Rectal smooth muscle tissue (tissue), 1 donor: ENCODE results near the gene ATP6V0B.

ENCODE experiments used
- H3K27ac ChIP-seq: one replicate; pipeline ENCODE4 v1.7.0; 2013; ENCODE audit warnings: low read depth, low read length, inconsistent platforms
- H3K27me3 ChIP-seq: one replicate; pipeline ENCODE4 v1.7.0; 2013; ENCODE audit warnings: low read length; ENCODE audit not compliant: control insufficient read depth, insufficient read depth
- H3K36me3 ChIP-seq: one replicate; pipeline ENCODE4 v1.7.0; 2013; ENCODE audit warnings: low read length; ENCODE audit not compliant: control insufficient read depth, insufficient read depth
- H3K4me1 ChIP-seq: one replicate; pipeline ENCODE4 v1.7.0; 2013; ENCODE audit warnings: low read length; ENCODE audit not compliant: control insufficient read depth, insufficient read depth
- H3K4me3 ChIP-seq: one replicate; pipeline ENCODE4 v1.7.0; 2013; ENCODE audit warnings: low read length
- H3K9ac ChIP-seq: one replicate; pipeline ENCODE4 v1.7.0; 2013; ENCODE audit warnings: low read length

ATP6V0B gene

GRCh38 chr1:43936431-43937151, 38.2 kb upstream of the ATP6V0B start:
- H3K27me3 ChIP-seq, result no peaks in the 10 kb centered on the region
- peak overlapping the region; percentile 44 for H3K4me3 ChIP-seq
- H3K4me1 ChIP-seq, result peaks cover 3% of the 10 kb centered on the region
- no peak overlapping the region for H3K9ac ChIP-seq
- no peaks in the 10 kb centered on the region for H3K36me3 ChIP-seq
- H3K27ac ChIP-seq, result no peak overlapping the region

DNA sequence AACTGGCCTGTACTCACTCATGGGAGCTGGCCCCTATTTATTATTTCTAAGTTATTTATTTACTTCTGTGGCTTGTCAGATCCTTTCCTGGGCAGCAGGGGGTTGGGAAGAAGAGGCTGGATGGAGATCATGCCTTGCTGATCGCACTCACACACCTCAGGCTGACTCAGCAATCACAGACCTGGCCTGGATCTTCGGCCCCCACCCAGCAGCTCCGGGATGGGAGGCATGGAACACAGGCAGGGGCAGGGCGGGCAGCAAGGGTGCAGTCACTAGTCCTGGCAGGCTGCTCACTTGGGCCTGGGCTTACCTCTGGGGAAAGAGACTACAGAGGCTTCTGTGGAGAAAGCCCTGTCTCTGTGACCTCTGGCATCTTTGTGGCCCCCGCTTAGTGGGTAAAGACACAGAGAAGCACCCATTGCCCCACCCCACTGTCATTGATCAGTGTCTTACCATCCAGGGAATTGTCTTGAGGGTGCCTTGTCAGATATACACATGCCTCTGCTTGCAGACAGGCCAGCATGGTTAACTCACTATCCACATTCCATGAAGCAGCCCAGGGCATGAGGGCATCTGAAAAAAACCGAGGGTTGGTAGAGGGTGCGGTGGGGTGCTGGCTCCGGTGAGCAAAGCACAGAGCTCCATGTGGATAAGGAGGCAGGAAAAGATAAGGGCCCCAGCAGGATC, 37.4 kb upstream of the ATP6V0B start:
- Histone ChIP-seq H3K4me3 (no peak overlapping the region), H3K9ac (no peak overlapping the region), H3K27me3 (no peaks in the 10 kb centered on the region), H3K4me1 (peaks cover 3% of the 10 kb centered on the region), H3K27ac (no peak overlapping the region), H3K36me3 (no peaks in the 10 kb centered on the region)

- H3K9ac ChIP-seq, result no peak overlapping the region
- no peak overlapping the region for H3K27ac ChIP-seq
- no peak overlapping the region for H3K4me3 ChIP-seq
- H3K27me3 ChIP-seq, result no peaks in the 10 kb centered on the region
- H3K4me1 ChIP-seq, result peaks cover 3% of the 10 kb centered on the region
- peaks cover 4% of the 10 kb centered on the region for H3K36me3 ChIP-seq
These were observed 36.4 kb upstream of the ATP6V0B start for GRCh38 chr1:43938383-43938782.

DNA sequence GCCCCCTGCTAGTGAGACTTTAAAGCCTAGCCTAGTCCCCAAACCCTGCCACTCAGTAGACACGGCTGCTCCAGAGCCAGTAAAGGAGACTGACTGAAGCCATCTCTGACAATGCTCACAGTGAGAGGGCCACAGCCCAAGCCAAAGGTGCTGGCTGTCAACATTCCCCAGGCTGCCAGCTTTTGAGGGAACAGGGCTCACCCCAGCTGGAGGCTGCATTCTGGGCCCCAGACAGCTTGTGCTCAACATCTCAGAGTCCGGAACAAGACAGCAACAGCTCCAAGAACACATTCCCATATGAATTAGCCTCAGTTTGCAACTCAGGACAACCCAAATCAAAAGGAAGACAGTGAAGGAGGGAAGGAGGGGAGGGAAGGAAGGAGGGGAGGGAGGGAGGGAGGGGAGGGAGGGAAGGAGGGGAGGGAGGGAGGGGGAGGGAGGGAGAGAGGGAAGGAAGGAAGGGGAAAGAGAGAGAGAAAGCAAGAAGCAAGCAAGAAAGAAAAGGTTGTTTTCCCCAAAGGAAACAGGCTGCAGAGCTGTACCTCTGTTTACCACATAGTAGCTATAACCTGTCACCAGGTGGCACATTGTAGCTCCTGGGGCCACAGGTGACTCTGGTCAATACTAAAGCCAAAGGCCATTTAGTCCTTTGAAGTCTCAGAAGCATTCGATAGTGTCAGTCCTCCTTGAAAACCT, 35.7 kb upstream of the ATP6V0B start:
- Histone ChIP-seq H3K36me3 (peaks cover 4% of the 10 kb centered on the region), H3K4me1 (peaks cover 3% of the 10 kb centered on the region), H3K9ac (no peak overlapping the region), H3K27ac (no peak overlapping the region), H3K4me3 (no peak overlapping the region), H3K27me3 (no peaks in the 10 kb centered on the region)

GRCh38 chr1:43942411-43942810, 32.3 kb upstream of the ATP6V0B start:
- H3K4me1 ChIP-seq, result peaks cover 11% of the 10 kb centered on the region
- no peak overlapping the region for H3K27ac ChIP-seq
- no peaks in the 10 kb centered on the region for H3K27me3 ChIP-seq
- peaks cover 4% of the 10 kb centered on the region for H3K36me3 ChIP-seq
- H3K4me3 ChIP-seq, result no peak overlapping the region
- no peak overlapping the region for H3K9ac ChIP-seq

DNA sequence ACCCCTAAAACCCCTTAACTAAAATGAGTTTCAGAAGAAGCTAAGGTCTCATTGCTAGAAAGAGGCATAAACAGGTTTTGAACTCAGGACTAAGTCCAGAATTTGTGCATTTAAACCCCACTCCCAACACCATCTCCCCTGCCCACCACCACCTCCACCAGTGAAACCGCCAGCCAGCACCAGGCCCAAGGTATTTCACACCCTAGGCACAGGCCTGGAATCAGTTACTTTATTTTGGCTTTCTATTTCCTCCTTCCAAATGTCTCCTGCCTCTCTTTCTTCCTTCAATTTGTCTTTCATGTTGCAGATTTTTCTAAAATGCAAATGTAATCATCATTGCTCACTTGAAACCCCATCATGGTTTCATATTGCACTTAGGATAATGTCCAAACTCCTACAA, 29.9 kb upstream of the ATP6V0B start:
- Histone ChIP-seq H3K27ac (no peak overlapping the region), H3K4me3 (no peak overlapping the region), H3K4me1 (peaks cover 23% of the 10 kb centered on the region), H3K27me3 (no peaks in the 10 kb centered on the region), H3K36me3 (peaks cover 5% of the 10 kb centered on the region), H3K9ac (no peak overlapping the region)

- H3K9ac ChIP-seq, result peak overlapping the region; percentile 80
- peak overlapping the region; percentile 99 for H3K27ac ChIP-seq
- H3K27me3 ChIP-seq, result no peaks in the 10 kb centered on the region
- peaks cover 11% of the 10 kb centered on the region for H3K36me3 ChIP-seq
- H3K4me1 ChIP-seq, result peaks cover 23% of the 10 kb centered on the region
- peak overlapping the region; percentile 100 for H3K4me3 ChIP-seq
These were observed 29.0 kb upstream of the ATP6V0B start for GRCh38 chr1:43945674-43946235.

DNA sequence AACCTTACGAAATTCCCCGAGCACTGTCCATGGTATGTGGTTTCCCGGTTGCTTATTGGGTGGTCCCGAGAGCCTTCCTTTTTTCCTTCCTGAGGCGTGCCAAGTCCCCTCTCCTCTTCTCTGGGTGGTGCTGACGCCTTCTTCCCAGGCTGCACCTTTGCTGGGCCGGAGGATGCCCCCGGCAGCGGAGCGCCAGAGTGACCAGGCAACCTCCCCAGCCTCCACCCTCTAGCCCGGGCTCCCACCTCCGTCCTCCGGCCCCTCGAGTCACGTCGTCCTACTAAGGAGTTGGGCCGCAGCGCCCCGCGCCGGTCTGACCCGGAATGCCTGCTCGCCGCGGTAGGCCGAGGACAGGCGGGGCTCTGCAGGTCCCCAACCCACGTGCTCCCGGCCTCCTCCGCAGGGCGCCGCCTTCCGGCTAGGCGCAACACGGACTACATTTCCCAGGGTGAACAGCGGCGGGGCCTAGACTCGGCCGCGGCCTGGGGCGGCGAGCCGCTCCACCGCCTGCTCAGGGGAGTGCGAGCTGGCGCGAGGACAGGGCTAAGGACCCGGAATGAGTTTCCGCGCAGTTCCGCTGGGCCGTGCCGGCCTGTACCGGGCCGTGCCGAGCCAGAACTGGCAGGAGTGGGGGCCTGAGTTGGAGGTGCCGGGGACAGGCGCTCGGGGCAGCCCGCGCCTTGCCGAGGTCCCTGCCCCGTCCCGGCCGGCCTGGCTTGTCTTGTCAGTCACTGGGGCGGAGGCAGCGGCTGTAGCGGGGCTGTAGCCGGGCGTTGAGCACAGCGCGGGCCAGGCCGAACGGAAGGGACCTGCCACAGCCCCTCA, 28.3 kb upstream of the ATP6V0B start, which contains the start of gene IPO13:
TSS of gene IPO13 (plus strand) at position 715 of the 825 bp plus-strand sequence. CDS start 651 bp downstream, outside the sequence.
- peak within 1 kb of the TSS; percentile 94 for H3K9ac ChIP-seq
- peak within 1 kb of the TSS; percentile 100 for H3K4me3 ChIP-seq
- H3K36me3 ChIP-seq, result peaks cover 11% of the 10 kb centered on the region
- H3K27me3 ChIP-seq, result no peaks in the 10 kb centered on the region
- H3K27ac ChIP-seq, result peak within 1 kb of the TSS; percentile 99
- peaks cover 23% of the 10 kb centered on the region for H3K4me1 ChIP-seq

DNA sequence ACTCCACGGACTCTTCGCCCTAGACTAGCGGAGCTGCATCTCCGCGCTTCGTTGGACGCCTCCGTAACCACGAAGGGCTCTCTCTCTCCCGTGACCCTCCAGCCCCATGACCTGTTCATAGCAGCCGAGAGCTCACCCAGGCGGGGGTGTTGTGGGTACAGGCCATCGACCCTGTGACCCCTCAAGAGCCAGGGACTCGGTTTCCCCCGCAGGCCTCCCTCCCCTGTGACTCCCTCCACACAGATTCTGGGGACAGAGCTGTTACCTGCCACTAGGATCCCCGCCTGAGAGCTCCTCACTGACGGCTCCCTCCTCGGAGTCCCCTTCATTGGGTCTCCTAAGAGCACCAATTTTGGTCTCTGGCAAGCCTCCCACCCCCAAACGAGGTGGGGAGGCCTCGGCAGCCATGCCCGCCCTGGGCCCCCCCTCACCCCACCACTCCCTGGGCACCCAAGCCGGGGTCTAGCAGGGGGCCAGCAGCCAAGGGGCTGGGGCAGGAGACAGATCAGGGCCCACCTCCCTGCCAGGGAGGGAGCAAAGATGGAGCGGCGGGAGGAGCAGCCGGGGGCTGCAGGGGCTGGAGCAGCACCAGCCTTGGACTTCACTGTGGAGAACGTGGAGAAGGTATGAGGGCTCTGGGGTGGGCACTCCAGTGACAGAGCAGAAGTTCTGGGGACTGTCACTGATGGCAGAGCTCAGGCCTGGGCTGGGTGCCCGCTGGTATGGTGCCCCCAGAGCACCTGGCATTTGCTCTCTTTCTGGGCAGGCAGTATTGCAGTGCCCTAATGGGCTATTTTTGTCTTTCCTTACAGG, 27.5 kb upstream of the ATP6V0B start:
- peak overlapping the region; percentile 94 for H3K9ac ChIP-seq
- H3K4me3 ChIP-seq, result peak overlapping the region; percentile 100
- H3K36me3 ChIP-seq, result peaks cover 11% of the 10 kb centered on the region
- H3K27ac ChIP-seq, result peak overlapping the region; percentile 99
- peaks cover 23% of the 10 kb centered on the region for H3K4me1 ChIP-seq
- no peaks in the 10 kb centered on the region for H3K27me3 ChIP-seq

GRCh38 chr1:43947874-43948437, 26.8 kb upstream of the ATP6V0B start:
- Histone ChIP-seq H3K27me3 (no peaks in the 10 kb centered on the region), H3K4me3 (peak overlapping the region; percentile 100), H3K36me3 (peaks cover 7% of the 10 kb centered on the region), H3K27ac (peak overlapping the region; percentile 37), H3K4me1 (peaks cover 23% of the 10 kb centered on the region), H3K9ac (peak overlapping the region; percentile 49)

GRCh38 chr1:43949678-43950077, 25.1 kb upstream of the ATP6V0B start:
- peaks cover 23% of the 10 kb centered on the region for H3K4me1 ChIP-seq
- H3K4me3 ChIP-seq, result no peak overlapping the region
- no peak overlapping the region for H3K27ac ChIP-seq
- H3K9ac ChIP-seq, result no peak overlapping the region
- H3K27me3 ChIP-seq, result no peaks in the 10 kb centered on the region
- peaks cover 7% of the 10 kb centered on the region for H3K36me3 ChIP-seq
